ENCODE measurements around the gene MYH11. TPM values are rescaled to one million over a fixed set of nuclear protein-coding genes. Genes with fewer than 3 reads are reported as not detected.

The MYH11 gene
- total RNA-seq, 1 experiment from 2014 or later = 0.05 TPM

- Mint-ChIP-seq H3K4me1 (ENCODE audit: low read depth, unreplicated experiment) (no peaks in the 10 kb centered on the region), H3K9me3 (ENCODE audit: low read depth, unreplicated experiment) (no peaks in the 10 kb centered on the region), H3K36me3 (ENCODE audit: insufficient read depth, unreplicated experiment) (no peaks in the 10 kb centered on the region), H3K4me3 (ENCODE audit: low read depth, unreplicated experiment) (no peak overlapping the region), H3K27ac (ENCODE audit: unreplicated experiment) (no peak overlapping the region), H3K27me3 (ENCODE audit: unreplicated experiment) (peaks cover 13% of the 10 kb centered on the region)
- TF ChIP-seq CTCF (IDR thresholded peaks at IDR 0.05; ENCODE audit: unreplicated experiment) = no peak
- CTCF ChIA-PET = interaction anchor here (0.6 kb wide), 1 partner anchor 94 kb away, joined by 4 read pairs; no protein-coding TSS in a partner anchor
- no peak for DNase-seq
- intact Hi-C loops (cut with micrococcal nuclease; ENCODE audit: unreplicated experiment) = no loop called here
- BruUV-seq (replicated peaks) = no TSS peak
Observed at GRCh38 chr16:15742716-15743115, 114.1 kb downstream of the MYH11 start.

GRCh38 chr16:15741207-15741871 is 115.5 kb downstream of the MYH11 start:
- intact Hi-C loops (cut with micrococcal nuclease; ENCODE audit: unreplicated experiment) = no loop called here
- DNase-seq = no peak
- TF ChIP-seq CTCF (IDR thresholded peaks at IDR 0.05; ENCODE audit: unreplicated experiment) = no peak
- H3K27me3 Mint-ChIP-seq (ENCODE audit: unreplicated experiment) = peaks cover 12% of the 10 kb centered on the region
- CTCF ChIA-PET = interaction anchor here (0.6 kb wide), 1 partner anchor 16 kb away, joined by 5 read pairs; no protein-coding TSS in a partner anchor
- H3K9me3 Mint-ChIP-seq (ENCODE audit: low read depth, unreplicated experiment) = no peaks in the 10 kb centered on the region
- no peaks in the 10 kb centered on the region for H3K4me1 Mint-ChIP-seq (ENCODE audit: low read depth, unreplicated experiment)
- H3K27ac Mint-ChIP-seq (ENCODE audit: unreplicated experiment) = no peak overlapping the region
- no peak overlapping the region for H3K4me3 Mint-ChIP-seq (ENCODE audit: low read depth, unreplicated experiment)
- no peaks in the 10 kb centered on the region for H3K36me3 Mint-ChIP-seq (ENCODE audit: insufficient read depth, unreplicated experiment)
- BruUV-seq (replicated peaks) = no TSS peak

GRCh38 chr16:15739950-15740349 is 116.9 kb downstream of the MYH11 start:
- CTCF ChIA-PET = no interaction called here
- H3K9me3 Mint-ChIP-seq (ENCODE audit: low read depth, unreplicated experiment) = no peaks in the 10 kb centered on the region
- DNase-seq = no peak
- no peaks in the 10 kb centered on the region for H3K36me3 Mint-ChIP-seq (ENCODE audit: insufficient read depth, unreplicated experiment)
- no peaks in the 10 kb centered on the region for H3K4me1 Mint-ChIP-seq (ENCODE audit: low read depth, unreplicated experiment)
- BruUV-seq (replicated peaks) = no TSS peak
- intact Hi-C loops (cut with micrococcal nuclease; ENCODE audit: unreplicated experiment) = no loop called here
- no peak for TF ChIP-seq CTCF (IDR thresholded peaks at IDR 0.05; ENCODE audit: unreplicated experiment)
- no peak overlapping the region for H3K27ac Mint-ChIP-seq (ENCODE audit: unreplicated experiment)
- H3K4me3 Mint-ChIP-seq (ENCODE audit: low read depth, unreplicated experiment) = no peak overlapping the region
- H3K27me3 Mint-ChIP-seq (ENCODE audit: unreplicated experiment) = peaks cover 26% of the 10 kb centered on the region

GRCh38 chr16:15739464-15739863 is 117.4 kb downstream of the MYH11 start:
- CTCF ChIA-PET = interaction anchor here (0.7 kb wide), 1 partner anchor 435 kb away, joined by 3 read pairs; no protein-coding TSS in a partner anchor
- DNase-seq = no peak
- no peaks in the 10 kb centered on the region for H3K4me1 Mint-ChIP-seq (ENCODE audit: low read depth, unreplicated experiment)
- H3K27ac Mint-ChIP-seq (ENCODE audit: unreplicated experiment) = no peak overlapping the region
- TF ChIP-seq CTCF (IDR thresholded peaks at IDR 0.05; ENCODE audit: unreplicated experiment) = no peak
- H3K9me3 Mint-ChIP-seq (ENCODE audit: low read depth, unreplicated experiment) = no peaks in the 10 kb centered on the region
- H3K4me3 Mint-ChIP-seq (ENCODE audit: low read depth, unreplicated experiment) = no peak overlapping the region
- peaks cover 30% of the 10 kb centered on the region for H3K27me3 Mint-ChIP-seq (ENCODE audit: unreplicated experiment)
- BruUV-seq (replicated peaks) = no TSS peak
- H3K36me3 Mint-ChIP-seq (ENCODE audit: insufficient read depth, unreplicated experiment) = no peaks in the 10 kb centered on the region
- intact Hi-C loops (cut with micrococcal nuclease; ENCODE audit: unreplicated experiment) = no loop called here

Measured in Calu3 (cell line).